OCI-LY1 (cell line): Measurements from ENCODE around the gene PDE4D.

Experiments used
- H2AFZ ChIP-seq: fragments of 200-600 bp; sonication (generic), shearing (Covaris generic); 2 replicates; pipeline ENCODE4 v1.6.0; 2014; ENCODE audit warnings: antibody characterized with exemption, mild to moderate bottlenecking, low read length
- H3F3A ChIP-seq: fragments of 200-600 bp; sonication (generic), shearing (Covaris generic); 2 replicates; pipeline ENCODE4 v1.6.0; 2014; ENCODE audit warnings: mild to moderate bottlenecking, antibody characterized with exemption, low read length, moderate library complexity; ENCODE audit not compliant: insufficient read depth
- H3K27ac ChIP-seq: fragments of 200-600 bp; sonication (generic); 2 replicates; pipeline ENCODE4 v1.5.1; 2014; ENCODE audit warnings: low read length, mixed run types, mild to moderate bottlenecking, low read depth; ENCODE audit not compliant: poor library complexity, severe bottlenecking
- H3K27me3 ChIP-seq: fragments of 200-600 bp; sonication (generic); 2 replicates; pipeline ENCODE4 v1.6.0; 2014; ENCODE audit warnings: antibody characterized with exemption, mild to moderate bottlenecking, low read length, moderate library complexity; ENCODE audit not compliant: insufficient read depth
- H3K36me3 ChIP-seq: fragments of 200-600 bp; sonication (generic); 2 replicates; pipeline ENCODE4 v1.6.1; 2014; ENCODE audit warnings: mild to moderate bottlenecking, antibody characterized with exemption, low read length, moderate library complexity, mixed read lengths; ENCODE audit not compliant: insufficient read depth
- H3K4me1 ChIP-seq: fragments of 200-600 bp; sonication (generic); 2 replicates; pipeline ENCODE4 v1.5.1; 2014; ENCODE audit warnings: mild to moderate bottlenecking, low read length, moderate library complexity; ENCODE audit not compliant: insufficient read depth, severe bottlenecking
- H3K4me2 ChIP-seq: fragments of 200-600 bp; sonication (generic), shearing (Covaris generic); 2 replicates; pipeline ENCODE4 v1.6.1; 2014; ENCODE audit warnings: low read length
- H3K4me3 ChIP-seq: fragments of 200-600 bp; sonication (generic); 2 replicates; pipeline ENCODE4 v1.5.1; 2014; ENCODE audit warnings: low read length, low read depth, mild to moderate bottlenecking, mixed read lengths; ENCODE audit not compliant: poor library complexity, severe bottlenecking
- H3K79me2 ChIP-seq: fragments of 200-600 bp; shearing (Covaris generic); 2 replicates; pipeline ENCODE4 v1.6.1; 2016; ENCODE audit warnings: mixed run types, low read length, mixed read lengths; ENCODE audit not compliant: insufficient read depth
- H3K9ac ChIP-seq: fragments of 200-600 bp; sonication (generic), shearing (Covaris generic); 2 replicates; pipeline ENCODE4 v1.6.1; 2014; ENCODE audit warnings: mild to moderate bottlenecking, low read length, mixed read lengths
- H3K9me2 ChIP-seq: fragments of 200-600 bp; sonication (generic), shearing (Covaris generic); 2 replicates; pipeline ENCODE4 v1.6.1; 2014; ENCODE audit warnings: low read depth, mild to moderate bottlenecking, low read length, mixed read lengths
- H3K9me3 ChIP-seq: fragments of 200-600 bp; shearing (Covaris generic); 2 replicates; pipeline ENCODE4 v1.6.1; 2014; ENCODE audit warnings: low read length, mixed read lengths
- H4K20me1 ChIP-seq: fragments of 200-600 bp; sonication (generic), shearing (Covaris generic); 2 replicates; pipeline ENCODE4 v1.6.0; 2016; ENCODE audit warnings: mild to moderate bottlenecking, low read length; ENCODE audit not compliant: insufficient read depth
- CTCF ChIP-seq: fragments of 200-600 bp; sonication (generic), shearing (Covaris generic); IDR thresholded peaks from 2 replicates; pipeline ENCODE4 v1.5.1; 2017; ENCODE audit warnings: mild to moderate bottlenecking, antibody characterized with exemption, low read length, moderate library complexity, mixed read lengths
- EZH2 ChIP-seq: fragments of 200-600 bp; sonication (generic), shearing (Covaris generic); IDR thresholded peaks from 2 replicates; pipeline ENCODE4 v1.8.0; 2017; ENCODE audit warnings: borderline replicate concordance, mixed run types, mild to moderate bottlenecking, antibody characterized with exemption, low read length, moderate library complexity, mixed read lengths

Gene PDE4D

GRCh38 chr5:59152701-59153245 lies 740.8 kb downstream of the PDE4D start:
- no peaks in the 10 kb centered on the region for H3K79me2 ChIP-seq
- no peaks in the 10 kb centered on the region for H3K9me2 ChIP-seq
- H3K36me3 ChIP-seq: no peaks in the 10 kb centered on the region
- H3F3A ChIP-seq: no peaks in the 10 kb centered on the region
- no peak overlapping the region for H3K27ac ChIP-seq
- H4K20me1 ChIP-seq: no peaks in the 10 kb centered on the region
- H3K9me3 ChIP-seq: no peaks in the 10 kb centered on the region
- no peak overlapping the region for H2AFZ ChIP-seq
- H3K4me2 ChIP-seq: no peak overlapping the region
- TF ChIP-seq EZH2 (no peak), CTCF (no peak)
- no peaks in the 10 kb centered on the region for H3K4me1 ChIP-seq
- H3K27me3 ChIP-seq: no peaks in the 10 kb centered on the region
- H3K4me3 ChIP-seq: no peak overlapping the region
- no peak overlapping the region for H3K9ac ChIP-seq

GRCh38 chr5:59151162-59151889 lies 742.2 kb downstream of the PDE4D start:
- no peaks in the 10 kb centered on the region for H3F3A ChIP-seq
- no peak overlapping the region for H3K9ac ChIP-seq
- H3K36me3 ChIP-seq: no peaks in the 10 kb centered on the region
- H3K4me3 ChIP-seq: no peak overlapping the region
- TF ChIP-seq EZH2: no peak
- no peaks in the 10 kb centered on the region for H3K9me2 ChIP-seq
- H3K27ac ChIP-seq: no peak overlapping the region
- H3K9me3 ChIP-seq: no peaks in the 10 kb centered on the region
- H4K20me1 ChIP-seq: no peaks in the 10 kb centered on the region
- H2AFZ ChIP-seq: no peak overlapping the region
- H3K79me2 ChIP-seq: no peaks in the 10 kb centered on the region
- no peaks in the 10 kb centered on the region for H3K27me3 ChIP-seq
- no peaks in the 10 kb centered on the region for H3K4me1 ChIP-seq
- no peak overlapping the region for H3K4me2 ChIP-seq

GRCh38 chr5:59149827-59150226 lies 743.7 kb downstream of the PDE4D start:
- Histone ChIP-seq H3K4me2 (no peak overlapping the region), H3K4me3 (no peak overlapping the region), H2AFZ (no peak overlapping the region), H3K79me2 (no peaks in the 10 kb centered on the region), H3K9ac (no peak overlapping the region), H3K27me3 (no peaks in the 10 kb centered on the region), H3K9me3 (no peaks in the 10 kb centered on the region), H4K20me1 (no peaks in the 10 kb centered on the region), H3K9me2 (no peaks in the 10 kb centered on the region), H3K4me1 (no peaks in the 10 kb centered on the region), H3K36me3 (no peaks in the 10 kb centered on the region), H3F3A (no peaks in the 10 kb centered on the region), H3K27ac (no peak overlapping the region)
- TF ChIP-seq CTCF (no peak), EZH2 (no peak)

- Histone ChIP-seq H3K79me2 (no peaks in the 10 kb centered on the region), H3K9me2 (no peaks in the 10 kb centered on the region), H3K4me1 (no peaks in the 10 kb centered on the region), H3K9ac (no peak overlapping the region), H3F3A (no peaks in the 10 kb centered on the region), H3K4me2 (no peak overlapping the region), H3K9me3 (no peaks in the 10 kb centered on the region), H4K20me1 (no peaks in the 10 kb centered on the region), H3K27me3 (no peaks in the 10 kb centered on the region), H3K36me3 (no peaks in the 10 kb centered on the region), H3K4me3 (no peak overlapping the region), H2AFZ (no peak overlapping the region), H3K27ac (no peak overlapping the region)
- TF ChIP-seq EZH2 (no peak), CTCF (no peak)
Observed at GRCh38 chr5:59149271-59149670, 744.3 kb downstream of the PDE4D start.
